ENCODE results near the gene OSBPL3. TPM values are rescaled to one million over a fixed set of nuclear protein-coding genes. Genes with fewer than 3 reads are reported as not detected.
"Not testable (repeated sequence)": the region's sequence is repeated elsewhere in the genome, so short reads cannot be mapped to it uniquely, and the experiment has no call there.

The OSBPL3 gene
- total RNA-seq, 1 donor from 2014 or later, result 17.2 TPM

DNA sequence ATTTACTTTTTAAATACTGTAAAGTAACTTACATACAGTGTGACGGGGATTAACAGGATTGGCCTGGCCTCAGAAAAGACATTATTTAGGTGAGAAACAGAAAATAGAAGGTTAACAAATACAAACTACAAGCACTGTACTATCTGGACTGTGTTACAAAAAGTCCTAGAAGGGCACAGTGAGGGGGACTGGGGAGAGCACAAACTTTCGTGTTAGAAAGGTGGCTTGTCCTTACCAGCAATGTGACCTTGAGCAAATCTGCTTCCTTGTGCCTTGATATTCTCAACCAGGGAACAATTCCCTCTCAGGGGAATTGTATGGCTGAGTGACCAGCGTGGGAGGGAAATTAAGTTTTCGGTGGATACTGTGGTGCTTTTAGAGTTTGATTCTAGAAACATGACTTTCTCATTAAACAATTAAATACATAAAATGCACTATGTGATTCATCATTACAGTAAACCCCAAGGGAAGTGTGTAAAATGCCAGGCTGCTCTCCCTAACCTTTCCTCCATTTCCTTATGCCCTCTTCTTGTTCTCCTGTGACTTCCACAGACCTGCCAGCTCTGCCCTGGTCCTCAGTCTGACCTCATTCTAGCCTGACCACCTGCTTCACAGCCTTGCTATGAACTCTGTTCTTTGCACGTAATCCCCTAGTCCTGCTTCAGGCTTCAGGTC, 57.7 kb downstream of the OSBPL3 start:
- peak in 1 of 2 donors; percentile 37 for DNase-seq (ENCODE audit: low read depth in 2 of 2)

DNA sequence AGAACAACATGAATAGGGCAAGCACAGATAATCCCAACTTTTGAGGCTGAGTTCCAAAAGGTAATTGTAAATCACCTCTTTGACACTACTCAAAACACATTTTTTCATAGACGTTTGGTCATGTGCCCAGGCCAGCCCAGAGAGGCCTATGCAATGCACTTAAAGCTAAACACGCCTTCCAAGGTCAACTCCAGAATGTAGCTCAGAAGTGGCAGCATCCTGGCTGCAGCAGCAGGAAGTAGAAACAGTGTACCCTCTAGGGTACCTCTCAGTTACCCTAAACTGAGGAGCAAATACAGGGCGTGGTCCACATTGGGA, 58.7 kb downstream of the OSBPL3 start:
- peak; percentile 71 to 83 for DNase-seq (ENCODE audit: low read depth in 2 of 2)

DNA sequence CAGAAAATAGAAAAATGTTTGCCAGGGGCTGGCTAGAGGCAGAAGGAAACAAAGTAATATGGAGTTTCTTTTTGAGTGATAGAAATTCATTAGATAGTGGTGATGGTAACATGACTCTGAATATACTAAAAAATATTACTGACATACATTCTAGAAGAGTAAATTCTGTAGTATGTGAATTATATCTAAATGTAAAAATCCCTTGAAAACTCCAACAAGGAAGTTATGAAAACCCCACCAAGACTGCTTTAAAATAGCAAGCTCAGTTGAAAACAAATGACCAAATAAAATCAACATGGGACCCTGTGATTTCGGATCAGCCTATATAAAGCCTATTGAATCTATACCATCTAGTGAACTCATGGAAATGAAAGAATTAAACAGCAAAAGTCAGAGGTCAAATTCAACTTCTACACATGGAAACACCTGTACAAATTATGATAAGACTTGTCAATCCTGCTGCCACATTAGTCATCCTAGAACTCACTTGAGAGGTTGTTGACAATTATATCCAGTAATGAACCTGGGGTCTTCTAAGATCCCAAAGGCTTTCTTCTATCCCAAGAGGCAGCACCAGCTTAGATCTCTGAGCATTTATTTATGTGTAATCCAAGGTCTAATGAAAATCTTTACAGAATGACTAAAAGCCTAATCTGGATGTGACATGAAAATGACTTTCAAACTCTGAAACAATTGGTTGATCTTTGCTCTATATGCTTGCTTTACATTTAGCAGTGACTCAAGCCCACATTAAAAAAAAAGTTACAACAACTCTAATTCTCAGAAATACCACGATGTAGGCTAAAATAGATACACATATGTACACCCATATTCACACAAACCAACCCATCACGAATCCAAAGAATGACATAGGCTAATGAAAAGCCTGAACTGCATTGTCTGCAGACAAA, 59.3 kb downstream of the OSBPL3 start:
- peak in 1 of 2 donors; percentile 82 for DNase-seq (ENCODE audit: low read depth in 2 of 2)

DNA sequence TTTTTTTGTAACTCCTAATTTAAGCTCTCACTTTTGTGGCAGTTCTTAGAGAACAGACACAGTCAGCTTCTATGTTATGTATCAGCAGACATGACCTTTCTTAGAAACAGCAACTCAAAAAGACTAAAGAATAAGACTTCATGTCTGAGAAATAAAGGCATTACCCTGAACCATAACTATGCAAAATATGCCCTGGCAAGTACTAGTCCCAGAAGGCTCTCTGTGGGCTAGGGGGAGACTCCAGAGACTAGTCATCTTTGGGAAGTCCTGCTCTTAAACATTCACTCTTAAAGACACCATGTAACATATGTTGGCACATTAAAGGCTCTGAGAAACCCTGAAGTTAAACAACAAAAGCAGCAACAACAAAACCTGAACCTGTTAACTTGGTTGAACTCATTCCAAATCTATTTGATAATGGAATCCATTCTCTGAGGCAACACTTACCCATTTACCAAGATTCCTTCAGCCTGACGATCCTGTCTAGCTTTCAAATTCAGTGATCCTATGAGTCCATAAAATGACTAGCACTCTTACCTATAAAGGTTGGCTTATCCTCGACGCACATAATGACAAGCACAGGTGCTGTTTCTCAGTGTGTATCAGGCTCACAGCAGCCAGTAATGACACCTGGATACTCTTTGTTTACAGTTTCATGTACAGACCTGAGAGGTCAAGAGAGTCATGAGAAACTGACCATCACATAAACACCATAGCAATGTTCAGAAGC, 62.3 kb downstream of the OSBPL3 start:
- DNase-seq (ENCODE audit: low read depth in 2 of 2), result no peak

DNA sequence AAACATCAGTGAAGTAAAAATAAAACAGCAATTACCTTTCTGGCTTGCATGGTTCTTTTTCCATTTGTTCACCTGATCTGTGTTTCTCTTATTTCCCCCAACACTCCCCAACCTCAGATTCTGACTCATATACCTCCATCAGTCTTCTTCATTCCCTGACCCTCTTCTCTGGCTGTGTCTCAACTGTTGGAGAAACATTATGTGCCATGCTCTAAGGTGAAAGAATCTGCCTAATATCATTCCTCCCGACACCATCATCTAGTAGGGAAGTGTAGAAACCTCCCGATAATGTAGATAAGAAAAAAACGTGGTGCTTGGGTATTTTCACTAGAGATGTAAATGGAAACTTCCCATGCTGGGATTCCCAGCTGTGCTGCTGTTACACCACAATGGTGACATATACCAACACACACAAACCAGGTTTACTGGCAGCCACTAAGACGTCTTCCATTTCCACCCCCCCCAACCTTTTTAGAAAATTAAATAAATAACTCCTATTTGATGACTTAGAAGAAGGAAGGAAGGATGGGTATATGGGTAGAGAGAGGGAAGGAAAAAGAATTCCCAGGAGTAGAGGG, 63.4 kb downstream of the OSBPL3 start:
- DNase-seq (ENCODE audit: low read depth in 2 of 2), result no peak

DNA sequence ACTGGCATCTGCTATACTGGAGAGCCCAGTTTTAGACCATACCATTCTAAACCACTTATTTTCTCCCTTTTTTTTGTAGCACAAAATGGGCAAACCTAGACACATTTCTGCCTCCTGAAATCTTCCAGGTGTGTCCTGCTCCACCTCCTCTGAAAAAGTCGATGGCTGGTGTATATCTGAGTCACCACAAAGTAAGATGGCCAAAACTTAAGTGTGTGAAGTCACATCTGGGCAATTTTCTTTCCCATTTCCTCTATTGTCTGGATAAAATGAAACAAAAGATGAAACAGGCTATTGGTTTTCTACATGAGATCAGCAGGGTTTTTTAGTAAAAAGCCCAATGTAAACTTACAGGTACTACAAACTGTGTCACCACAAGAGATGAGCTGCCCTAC, 65.5 kb downstream of the OSBPL3 start:
- no peak for DNase-seq (ENCODE audit: low read depth in 2 of 2)

DNA sequence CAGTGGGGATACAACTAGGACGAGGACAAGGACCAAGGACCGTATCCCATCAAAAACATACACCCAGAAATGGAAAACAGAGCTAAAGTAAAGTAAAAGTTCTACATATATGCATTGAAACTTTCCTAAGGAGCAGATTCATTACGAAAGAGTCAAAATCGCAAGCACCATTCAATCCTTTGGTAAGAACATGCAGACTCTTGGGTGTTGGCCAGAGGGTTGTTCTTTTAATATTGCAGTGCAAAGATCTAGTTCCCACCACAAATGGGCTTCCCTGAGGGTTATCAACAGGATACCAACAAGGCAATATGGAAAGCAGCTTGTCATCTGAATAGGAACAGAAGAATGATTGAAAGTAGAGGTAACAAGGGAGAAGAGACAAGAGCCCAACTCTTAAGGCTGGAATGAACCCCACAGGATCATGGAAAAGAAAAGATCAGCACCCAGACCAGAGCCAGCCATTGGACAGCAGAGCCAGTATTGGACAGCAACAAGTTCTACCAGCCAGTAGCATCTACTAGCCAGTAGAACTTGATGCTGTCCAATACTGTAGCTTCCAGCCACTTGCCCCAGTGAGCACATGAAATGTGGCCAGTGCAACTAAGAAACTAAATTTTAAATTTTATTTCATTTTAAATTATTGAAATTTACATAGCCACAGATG, 66.0 kb downstream of the OSBPL3 start:
- no peak for DNase-seq (ENCODE audit: low read depth in 2 of 2)

DNA sequence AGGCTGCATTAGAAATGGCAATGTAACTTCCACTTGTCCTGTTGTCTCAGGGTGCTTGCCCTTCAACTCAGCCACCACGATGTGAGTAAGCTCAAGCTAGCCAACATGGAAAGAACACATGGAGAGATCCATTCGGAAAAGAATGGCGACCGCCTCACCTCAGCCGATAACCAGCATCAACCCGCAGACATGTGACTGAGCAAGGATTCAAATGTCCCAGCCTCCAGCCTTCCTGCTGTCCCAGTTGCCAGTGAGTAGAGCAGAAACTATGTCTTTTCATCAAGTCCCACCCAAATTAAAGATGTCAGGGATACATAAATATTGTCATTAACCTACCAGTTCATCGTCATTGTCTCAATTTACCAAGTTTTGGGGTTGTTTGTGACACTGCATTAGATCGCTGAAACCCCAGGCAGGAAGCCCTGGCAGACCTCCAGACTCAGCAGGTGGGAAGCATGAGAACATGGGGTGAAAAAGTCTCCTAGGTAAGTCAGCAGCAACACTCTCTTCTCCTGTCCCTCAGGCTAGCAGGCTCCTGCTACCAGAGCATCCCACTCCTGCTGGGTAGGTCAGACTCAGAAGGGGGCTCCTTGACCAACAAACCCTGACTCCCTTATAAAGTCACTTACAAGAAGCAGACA, 67.0 kb downstream of the OSBPL3 start:
- no peak for DNase-seq (ENCODE audit: low read depth in 2 of 2)

DNA sequence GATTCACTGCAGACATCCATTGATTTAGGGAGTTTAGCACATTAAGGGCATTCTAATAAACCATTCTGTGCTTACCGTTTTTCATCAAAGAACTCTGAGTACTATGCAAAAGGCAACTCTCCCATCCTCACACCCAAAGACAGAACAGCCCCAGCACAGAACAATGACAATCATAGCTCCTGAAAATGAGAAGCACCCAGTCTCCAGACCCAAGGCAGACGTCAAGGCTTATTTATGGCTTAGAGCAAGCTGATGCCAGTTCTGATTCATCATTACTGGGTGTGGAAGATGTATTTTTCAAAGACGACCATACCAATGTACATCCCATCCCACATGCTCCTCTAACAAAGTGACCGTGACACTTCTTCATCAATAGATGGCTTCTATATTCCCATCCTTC, 67.6 kb downstream of the OSBPL3 start:
- no peak for DNase-seq (ENCODE audit: low read depth in 2 of 2)

DNA sequence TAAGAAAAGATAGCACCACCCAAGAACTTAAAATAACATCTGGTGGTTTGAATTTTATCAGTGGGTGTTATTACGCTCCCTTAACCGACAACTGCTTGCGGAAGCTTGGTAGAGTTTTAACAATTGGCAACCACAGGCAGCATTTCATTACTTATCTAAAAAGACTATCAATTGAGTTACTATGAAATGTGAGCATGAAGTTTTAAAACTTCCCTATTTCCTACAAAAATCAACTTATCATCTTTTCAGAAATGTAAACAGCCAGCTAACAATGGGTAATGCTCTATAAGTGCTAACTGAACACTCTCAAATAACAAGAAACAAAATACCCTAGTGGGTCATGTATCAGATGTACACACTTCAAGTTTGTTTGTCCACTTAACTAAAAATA, 68.8 kb downstream of the OSBPL3 start:
- DNase-seq (ENCODE audit: low read depth in 2 of 2), result no peak

DNA sequence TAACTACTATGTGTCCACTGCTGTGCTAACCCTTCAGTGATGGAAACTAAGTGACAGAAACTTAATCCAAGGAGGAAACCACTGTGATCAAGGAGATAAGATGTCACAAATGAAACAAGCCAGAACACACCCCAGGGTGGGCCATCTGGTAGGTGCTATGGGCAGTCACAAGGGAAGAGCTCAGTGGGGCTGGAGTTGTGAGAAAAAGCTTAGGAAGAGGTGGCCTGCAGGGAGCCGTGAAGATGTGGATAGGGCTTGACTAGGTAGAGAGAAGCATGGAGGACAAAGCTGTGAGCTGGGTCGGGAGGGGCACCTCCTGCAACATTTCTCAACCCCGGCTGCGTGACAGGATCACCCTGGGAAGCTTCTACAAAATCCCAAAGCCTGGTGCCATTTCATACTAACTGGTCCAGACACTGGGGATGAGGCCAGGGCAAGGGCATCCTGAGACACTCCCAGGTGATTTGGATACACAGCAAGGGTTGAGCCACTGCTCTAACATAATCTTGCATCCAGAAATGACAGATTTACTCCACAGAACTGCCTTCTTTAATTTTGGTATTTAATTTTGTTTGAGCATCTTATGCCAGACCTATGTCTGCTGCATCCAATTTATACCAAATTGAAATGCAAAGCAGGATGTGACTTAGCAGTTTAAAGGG, 69.3 kb downstream of the OSBPL3 start:
- no peak for DNase-seq (ENCODE audit: low read depth in 2 of 2)

DNA sequence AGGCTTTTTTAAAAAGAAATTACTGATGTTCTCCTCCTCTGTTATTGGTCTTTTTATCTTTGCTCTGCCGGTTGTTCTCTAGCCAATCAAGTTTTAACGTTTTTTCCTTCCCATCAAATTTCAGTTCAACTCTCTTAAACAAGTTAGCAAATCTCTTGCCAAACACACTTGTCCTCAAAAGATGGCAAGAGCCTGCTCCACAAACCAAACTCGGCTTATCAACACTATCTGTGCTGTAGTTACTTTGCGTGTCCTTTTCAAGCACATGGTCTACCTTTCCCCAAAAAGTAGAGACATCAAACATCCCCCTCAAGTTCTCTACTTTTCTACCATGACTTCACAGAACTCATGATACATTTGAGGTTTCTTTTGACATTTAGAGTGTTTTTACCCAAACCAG, 71.3 kb downstream of the OSBPL3 start:
- no peak for DNase-seq (ENCODE audit: low read depth in 2 of 2)

DNA sequence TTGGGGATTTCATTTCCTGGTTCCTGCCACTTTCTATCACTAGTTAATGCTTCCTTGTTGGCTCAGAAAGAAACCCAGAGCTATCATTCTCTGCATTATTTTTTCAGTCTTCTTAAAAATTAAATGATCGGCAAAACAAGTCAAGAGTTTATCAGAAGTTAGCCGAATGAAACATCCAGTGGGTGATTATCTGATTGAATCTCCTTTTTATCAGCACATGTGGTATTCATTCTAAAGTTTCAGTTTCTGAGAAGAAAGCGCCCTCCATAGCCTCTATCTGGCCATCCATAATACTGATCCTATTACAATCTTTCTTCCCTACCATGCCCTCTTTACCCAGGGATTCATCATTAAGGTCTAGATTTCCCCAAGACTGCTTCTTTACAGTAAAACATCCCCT, 71.8 kb downstream of the OSBPL3 start:
- no peak for DNase-seq (ENCODE audit: low read depth in 2 of 2)

DNA sequence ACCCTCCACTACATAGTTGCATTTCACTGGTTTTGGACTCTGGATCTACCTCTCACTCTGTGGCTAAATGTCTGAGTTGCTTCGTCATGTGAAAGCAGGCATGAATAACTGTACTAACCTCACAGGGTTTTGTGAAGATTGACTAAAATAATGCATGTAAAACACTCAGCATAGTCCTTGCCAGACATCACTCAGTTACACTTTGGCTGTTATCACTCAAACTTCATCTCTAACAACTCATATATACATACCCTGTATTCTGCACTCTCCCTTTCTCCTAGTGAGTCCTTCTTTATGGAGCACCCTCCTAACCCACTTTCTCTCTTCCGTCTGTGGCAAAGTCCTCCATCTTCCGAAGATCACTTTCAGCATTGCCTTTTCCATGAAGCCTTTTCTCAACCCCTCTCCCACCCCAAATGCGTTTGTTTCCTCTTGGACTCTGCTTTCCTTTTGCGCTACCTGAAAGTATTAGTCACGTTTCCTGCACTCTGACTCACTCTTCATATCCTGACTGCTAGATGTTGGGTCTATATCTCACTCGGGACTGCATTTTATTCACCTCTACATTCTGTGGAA, 72.6 kb downstream of the OSBPL3 start:
- peak; percentile 75 to 90 for DNase-seq (ENCODE audit: low read depth in 2 of 2)

DNA sequence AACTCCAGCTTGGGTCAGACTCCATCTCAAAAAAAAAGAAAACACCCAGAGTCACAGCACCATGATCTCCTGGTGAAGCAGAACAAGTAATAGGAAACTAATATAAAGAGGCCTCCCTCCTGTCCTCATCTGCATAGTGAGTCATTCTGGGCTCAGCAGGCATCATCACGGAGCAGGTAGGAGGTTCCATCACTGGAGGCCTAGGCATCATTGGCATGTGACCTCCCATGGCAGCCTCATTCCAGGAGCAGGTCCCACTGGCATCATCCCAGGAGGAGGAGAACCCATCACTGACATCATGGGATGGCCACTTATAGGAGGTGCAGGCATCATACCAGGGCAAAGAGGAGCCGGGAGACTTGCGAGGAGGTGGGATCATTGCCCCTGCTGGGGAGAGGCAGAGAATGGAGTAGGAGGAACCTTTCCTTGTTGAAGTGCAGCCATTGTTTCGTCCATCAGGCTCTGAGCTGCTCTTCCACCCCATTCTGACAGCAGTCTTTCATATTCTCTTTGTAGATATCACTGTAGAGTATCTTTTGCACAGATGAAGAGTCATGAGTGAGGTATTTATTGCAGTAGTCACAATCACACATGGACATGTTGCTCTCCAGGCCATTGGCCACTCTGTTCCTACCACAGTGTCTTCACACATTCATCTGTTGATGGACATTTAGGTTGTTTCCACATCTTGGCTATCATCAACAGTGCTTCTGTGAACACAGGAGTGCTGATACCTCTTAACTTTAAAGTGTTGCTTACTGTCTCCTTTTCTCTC, 73.8 kb downstream of the OSBPL3 start:
- no peak for DNase-seq (ENCODE audit: low read depth in 2 of 2)

DNA sequence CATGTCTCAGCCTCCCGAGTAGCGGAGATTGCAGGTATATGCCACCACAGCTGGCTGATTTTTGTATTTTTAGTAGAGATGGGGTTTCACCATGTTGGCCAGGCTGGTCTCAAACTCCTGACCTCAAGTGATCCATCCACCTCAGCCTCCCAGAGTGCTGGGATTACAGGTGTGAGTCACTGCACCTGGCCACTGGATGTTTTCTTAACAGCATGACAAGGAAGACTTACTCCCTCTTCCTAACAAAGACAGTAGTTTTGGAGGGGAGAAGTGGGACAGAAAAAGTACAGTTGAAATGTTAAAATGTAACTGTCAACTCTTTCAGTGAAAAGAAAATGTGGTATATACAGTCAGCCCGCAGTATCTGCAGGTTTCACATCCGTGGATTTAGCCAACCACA, 76.0 kb downstream of the OSBPL3 start:
- DNase-seq (ENCODE audit: low read depth in 2 of 2), result not testable (repeated sequence)

DNA sequence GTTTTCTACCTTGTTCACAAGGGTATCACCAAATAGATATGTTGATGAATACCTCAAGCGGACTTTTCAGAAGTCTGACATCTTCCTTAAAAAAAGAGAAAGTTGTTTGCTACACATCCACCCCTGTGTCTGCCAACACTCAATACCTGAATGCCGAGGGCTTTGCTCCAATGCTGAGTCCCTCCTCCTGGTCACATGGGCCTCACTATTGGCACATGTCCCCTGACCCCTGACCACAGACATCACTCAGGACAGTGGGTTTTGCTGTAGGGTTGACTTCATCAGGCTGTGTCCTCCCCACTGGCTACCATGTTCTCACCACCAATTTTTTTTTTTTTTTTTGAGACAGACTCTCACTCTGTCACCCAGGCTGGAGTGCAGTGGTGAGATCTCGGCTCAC, 76.4 kb downstream of the OSBPL3 start:
- DNase-seq (ENCODE audit: low read depth in 2 of 2), result no peak

DNA sequence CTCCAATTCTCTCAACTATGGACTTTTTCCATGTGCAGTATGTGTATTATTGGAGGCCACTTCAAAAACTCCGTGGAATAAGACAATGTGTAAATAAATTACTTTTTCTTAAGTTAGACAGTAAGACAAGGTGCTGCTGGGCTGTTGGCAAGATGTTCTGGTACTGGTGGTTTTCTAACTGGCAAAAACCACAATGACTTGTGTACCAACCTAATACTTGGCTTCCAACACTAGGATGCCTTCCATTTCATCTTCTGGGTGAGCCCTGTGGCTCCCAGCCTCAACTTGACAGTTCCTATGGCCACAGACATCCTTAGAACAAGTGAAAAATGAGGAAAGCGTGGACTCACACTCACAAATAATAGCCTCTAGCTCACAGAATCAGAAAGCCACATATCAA, 77.0 kb downstream of the OSBPL3 start:
- DNase-seq (ENCODE audit: low read depth in 2 of 2), result no peak

DNA sequence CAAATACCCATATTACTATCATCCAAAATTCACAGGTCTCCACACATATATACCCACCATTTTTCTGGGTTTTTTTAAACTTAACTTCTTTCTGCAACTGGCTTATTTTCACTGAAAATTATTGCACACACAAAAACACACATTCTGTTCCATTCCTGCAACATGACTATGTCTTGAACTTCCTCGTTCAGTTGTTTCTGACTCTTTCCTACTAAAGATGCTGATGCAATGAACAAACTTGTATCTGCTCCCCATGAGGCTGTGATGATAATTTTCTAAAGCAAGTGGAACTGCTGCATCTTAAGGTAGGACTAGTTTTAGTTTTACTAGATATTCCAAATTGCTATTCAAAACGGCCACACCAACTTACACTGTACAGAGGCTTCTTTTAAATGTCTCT, 77.7 kb downstream of the OSBPL3 start:
- no peak for DNase-seq (ENCODE audit: low read depth in 2 of 2)
